ENCODE results near the gene PPP6R3. TPM values are rescaled to one million over a fixed set of nuclear protein-coding genes. Genes with fewer than 3 reads are reported as not detected.

The PPP6R3 gene
- total RNA-seq, 4 donors from 2014 or later: 103 to 150 (median 119) TPM

DNA sequence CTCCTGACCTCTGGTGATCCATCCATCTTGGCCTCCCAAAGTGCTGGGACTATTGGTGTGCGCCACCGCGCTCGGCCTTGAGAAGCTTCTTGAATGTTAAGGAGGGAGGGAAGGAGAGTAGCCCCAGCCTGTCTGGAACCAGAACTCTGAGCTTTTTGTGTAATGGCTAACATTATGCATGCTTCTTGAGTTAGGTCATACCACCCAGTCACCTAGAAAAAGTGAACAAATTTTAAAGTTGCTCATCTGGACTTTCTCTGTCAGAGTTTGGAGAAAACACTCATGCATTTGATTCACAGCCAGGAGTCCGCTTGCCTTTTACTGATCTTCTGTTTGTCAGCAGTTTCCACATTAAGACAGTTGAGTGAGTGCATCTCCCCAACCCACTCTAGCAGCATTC, 82.1 kb downstream of the PPP6R3 start:
- H3K27ac ChIP-seq: no peak overlapping the region
- DNase-seq (ENCODE audit: low spot score in 2 of 2): no peak
- no peaks in the 10 kb centered on the region for H3K27me3 ChIP-seq
- H3K4me3 ChIP-seq: no peak overlapping the region
- peaks cover 0 to 35% (median 0%) of the 10 kb centered on the region in 3 donors for H3K36me3 ChIP-seq
- TF ChIP-seq, protein P1, sequence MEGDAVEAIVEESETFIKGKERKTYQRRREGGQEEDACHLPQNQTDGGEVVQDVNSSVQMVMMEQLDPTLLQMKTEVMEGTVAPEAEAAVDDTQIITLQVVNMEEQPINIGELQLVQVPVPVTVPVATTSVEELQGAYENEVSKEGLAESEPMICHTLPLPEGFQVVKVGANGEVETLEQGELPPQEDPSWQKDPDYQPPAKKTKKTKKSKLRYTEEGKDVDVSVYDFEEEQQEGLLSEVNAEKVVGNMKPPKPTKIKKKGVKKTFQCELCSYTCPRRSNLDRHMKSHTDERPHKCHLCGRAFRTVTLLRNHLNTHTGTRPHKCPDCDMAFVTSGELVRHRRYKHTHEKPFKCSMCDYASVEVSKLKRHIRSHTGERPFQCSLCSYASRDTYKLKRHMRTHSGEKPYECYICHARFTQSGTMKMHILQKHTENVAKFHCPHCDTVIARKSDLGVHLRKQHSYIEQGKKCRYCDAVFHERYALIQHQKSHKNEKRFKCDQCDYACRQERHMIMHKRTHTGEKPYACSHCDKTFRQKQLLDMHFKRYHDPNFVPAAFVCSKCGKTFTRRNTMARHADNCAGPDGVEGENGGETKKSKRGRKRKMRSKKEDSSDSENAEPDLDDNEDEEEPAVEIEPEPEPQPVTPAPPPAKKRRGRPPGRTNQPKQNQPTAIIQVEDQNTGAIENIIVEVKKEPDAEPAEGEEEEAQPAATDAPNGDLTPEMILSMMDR (IDR thresholded peaks at IDR 0.05): no peak
- TF ChIP-seq POLR2A (IDR thresholded peaks at IDR 0.05): no peak
- no peak for TF ChIP-seq EP300 (IDR thresholded peaks at IDR 0.05)
- peaks cover 0 to 16% (median 0%) of the 10 kb centered on the region in 4 donors for H3K4me1 ChIP-seq
- H3K9me3 ChIP-seq: no peaks in the 10 kb centered on the region
- WGBS, 2 donors: 88 to 90% methylated on average over 5 of the region's 5 CpGs

DNA sequence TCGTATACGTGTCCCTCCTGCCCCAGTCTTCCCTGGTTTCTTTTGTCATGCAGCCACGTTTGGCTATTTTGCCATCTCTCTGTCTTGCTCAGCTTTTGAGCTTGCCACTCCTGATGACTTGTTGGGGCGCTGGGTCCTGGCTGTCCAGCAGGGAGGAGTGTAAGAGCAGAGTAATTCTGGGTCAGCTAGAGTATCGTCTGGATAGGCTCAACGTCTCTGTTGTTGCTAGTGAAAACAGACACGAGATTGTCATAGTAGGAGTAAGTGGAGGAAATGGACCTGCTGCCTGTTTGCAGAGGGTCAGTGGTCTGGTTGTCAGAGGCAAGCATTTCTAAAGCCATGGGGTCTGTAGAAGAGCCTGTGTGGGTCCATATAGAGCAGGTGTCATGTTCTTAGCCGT, 83.0 kb downstream of the PPP6R3 start:
- H3K4me3 ChIP-seq: no peak overlapping the region
- H3K36me3 ChIP-seq: peaks cover 0 to 34% (median 0%) of the 10 kb centered on the region in 3 donors
- no peak overlapping the region for H3K27ac ChIP-seq
- no peak for DNase-seq (ENCODE audit: low spot score in 2 of 2)
- H3K9me3 ChIP-seq: no peaks in the 10 kb centered on the region
- H3K27me3 ChIP-seq: no peaks in the 10 kb centered on the region
- 77 to 78% methylated on average over 8 of the region's 8 CpGs for WGBS, 2 donors
- H3K4me1 ChIP-seq: peaks cover 0 to 16% (median 0%) of the 10 kb centered on the region in 4 donors
- TF ChIP-seq EP300 (IDR thresholded peaks at IDR 0.05) (no peak), POLR2A (IDR thresholded peaks at IDR 0.05) (no peak)
- TF ChIP-seq, protein P1 (IDR thresholded peaks at IDR 0.05): no peak

DNA sequence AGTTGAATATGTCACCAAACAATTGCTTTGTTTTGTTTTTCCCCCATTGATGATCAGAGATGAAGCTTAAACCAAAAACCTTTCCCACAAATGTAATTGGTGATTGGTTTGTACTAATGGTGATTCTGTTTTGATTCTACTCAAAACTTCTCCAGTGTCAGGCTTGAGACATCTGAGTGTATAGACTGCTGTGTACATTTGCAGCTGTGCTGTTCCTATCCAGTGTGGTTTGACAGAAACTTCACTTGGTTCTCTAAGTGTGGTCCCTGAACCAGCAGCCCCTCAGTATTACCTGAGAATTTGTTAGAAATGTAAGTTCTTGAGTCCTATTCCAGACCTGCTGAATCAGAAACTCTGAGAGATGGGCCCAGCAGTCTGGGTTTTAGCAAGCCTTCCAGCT, 84.8 kb downstream of the PPP6R3 start:
- Histone ChIP-seq H3K4me3 (no peak overlapping the region), H3K4me1 (peaks cover 0 to 30% (median 8%) of the 10 kb centered on the region in 4 donors), H3K36me3 (peaks cover 0 to 26% (median 0%) of the 10 kb centered on the region in 3 donors), H3K27me3 (no peaks in the 10 kb centered on the region), H3K27ac (no peak overlapping the region), H3K9me3 (no peaks in the 10 kb centered on the region)
- DNase-seq (ENCODE audit: low spot score in 2 of 2): no peak
- TF ChIP-seq POLR2A (IDR thresholded peaks at IDR 0.05): no peak
- TF ChIP-seq, protein P1 (IDR thresholded peaks at IDR 0.05): no peak
- no peak for TF ChIP-seq EP300 (IDR thresholded peaks at IDR 0.05)

DNA sequence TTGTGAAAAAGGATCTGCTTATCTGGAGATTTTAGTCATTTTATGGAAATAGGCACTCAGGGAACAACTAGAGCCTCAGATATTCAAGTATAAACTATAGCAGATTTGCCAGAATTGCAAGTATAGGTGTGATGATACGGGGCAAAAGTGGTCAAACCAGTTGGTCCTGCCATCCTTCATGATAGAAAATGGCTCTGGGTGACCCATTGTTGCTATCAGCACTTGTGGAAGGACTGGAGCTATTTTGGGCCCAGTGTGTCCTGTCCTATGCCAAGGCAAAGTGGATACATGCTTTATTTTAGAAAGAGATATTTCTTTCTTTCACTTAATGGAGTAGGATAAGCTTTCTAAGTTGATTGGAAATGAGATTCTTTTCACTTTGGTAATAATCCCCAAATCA, 85.2 kb downstream of the PPP6R3 start:
- WGBS, 2 donors: 91 to 92% methylated on average over 1 of the region's 1 CpG
- H3K4me1 ChIP-seq: peaks cover 0 to 35% (median 12%) of the 10 kb centered on the region in 4 donors

DNA sequence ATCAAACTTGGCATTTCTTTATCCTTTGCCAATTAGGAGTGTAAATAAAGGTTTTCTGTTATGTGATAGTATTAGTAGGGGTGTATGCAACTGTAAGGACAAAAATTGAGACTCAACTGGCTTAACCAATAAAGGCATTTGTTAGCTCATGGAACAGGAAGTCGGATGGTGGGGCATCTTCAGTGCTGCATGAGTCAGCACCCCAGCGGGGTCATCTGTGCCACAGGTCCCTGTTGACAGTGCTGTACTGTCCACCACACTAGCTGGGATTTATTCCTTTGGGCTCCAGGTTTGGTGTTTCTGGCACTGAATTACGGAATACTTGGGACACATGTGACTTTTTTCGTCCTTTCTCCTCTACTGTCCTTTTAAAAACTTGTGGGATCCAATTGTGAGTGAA, 86.0 kb downstream of the PPP6R3 start:
- WGBS, 2 donors: 74 to 79% methylated on average over 4 of the region's 4 CpGs
- no peak overlapping the region for H3K27ac ChIP-seq
- H3K9me3 ChIP-seq: no peaks in the 10 kb centered on the region
- H3K36me3 ChIP-seq: peaks cover 0 to 28% (median 0%) of the 10 kb centered on the region in 3 donors
- peaks cover 0 to 35% (median 13%) of the 10 kb centered on the region in 4 donors for H3K4me1 ChIP-seq
- no peak for DNase-seq (ENCODE audit: low spot score in 2 of 2)
- no peak for TF ChIP-seq POLR2A (IDR thresholded peaks at IDR 0.05)
- TF ChIP-seq, protein P1 (IDR thresholded peaks at IDR 0.05): no peak
- no peaks in the 10 kb centered on the region for H3K27me3 ChIP-seq
- no peak overlapping the region for H3K4me3 ChIP-seq

More for the DNA sequence above, 85.2 kb downstream of the PPP6R3 start:
- no peaks in the 10 kb centered on the region for H3K9me3 ChIP-seq
- TF ChIP-seq, protein P1 (IDR thresholded peaks at IDR 0.05): no peak
- TF ChIP-seq EP300 (IDR thresholded peaks at IDR 0.05) (no peak), POLR2A (IDR thresholded peaks at IDR 0.05) (no peak)
- H3K36me3 ChIP-seq: peaks cover 0 to 24% (median 0%) of the 10 kb centered on the region in 3 donors
- DNase-seq (ENCODE audit: low spot score in 2 of 2): no peak
- no peak overlapping the region for H3K4me3 ChIP-seq
- no peak overlapping the region for H3K27ac ChIP-seq
- no peaks in the 10 kb centered on the region for H3K27me3 ChIP-seq
